Fibroblast of mammary gland (primary cell): ENCODE data around the gene ATP6V0C.

Experiments
- DNase-seq: peaks from one replicate; pipeline ENCODE4 v3.0.0-alpha.2; 2010; ENCODE audit warnings: low read depth
- H3K4me3 ChIP-seq: 2 replicates; pipeline ENCODE4 v1.5.1; 2011; ENCODE audit warnings: low read depth, mild to moderate bottlenecking, low read length, moderate library complexity; ENCODE audit not compliant: control insufficient read depth
- TF ChIP-seq, protein P1 (sequence below): conservative IDR thresholded peaks from 2 replicates; pipeline ENCODE4 v1.5.1; 2011; ENCODE audit warnings: low read depth, low read length, inconsistent platforms; ENCODE audit not compliant: control insufficient read depth, insufficient read depth

ATP6V0C gene

DNA sequence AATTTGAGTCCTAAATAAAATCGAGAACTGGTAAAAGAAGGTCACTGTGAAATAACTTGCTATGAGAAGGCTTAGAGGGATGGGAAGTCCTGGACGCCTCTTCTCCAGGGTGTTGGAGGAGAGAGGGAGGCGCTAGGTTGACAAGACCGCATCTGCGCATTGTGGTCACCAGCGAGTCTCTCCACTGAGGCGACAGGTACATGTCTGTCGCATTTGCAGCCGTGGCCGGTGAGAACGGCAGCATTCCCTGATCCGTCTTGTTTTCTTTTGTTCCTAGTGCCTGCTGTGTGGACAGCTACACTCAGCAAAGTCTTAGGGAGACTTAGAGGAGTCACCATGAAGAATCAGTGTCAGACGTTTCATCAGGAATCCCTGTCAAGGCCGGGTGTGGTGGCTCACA is 8.1 kb upstream of the ATP6V0C start:
- TF ChIP-seq, protein P1, sequence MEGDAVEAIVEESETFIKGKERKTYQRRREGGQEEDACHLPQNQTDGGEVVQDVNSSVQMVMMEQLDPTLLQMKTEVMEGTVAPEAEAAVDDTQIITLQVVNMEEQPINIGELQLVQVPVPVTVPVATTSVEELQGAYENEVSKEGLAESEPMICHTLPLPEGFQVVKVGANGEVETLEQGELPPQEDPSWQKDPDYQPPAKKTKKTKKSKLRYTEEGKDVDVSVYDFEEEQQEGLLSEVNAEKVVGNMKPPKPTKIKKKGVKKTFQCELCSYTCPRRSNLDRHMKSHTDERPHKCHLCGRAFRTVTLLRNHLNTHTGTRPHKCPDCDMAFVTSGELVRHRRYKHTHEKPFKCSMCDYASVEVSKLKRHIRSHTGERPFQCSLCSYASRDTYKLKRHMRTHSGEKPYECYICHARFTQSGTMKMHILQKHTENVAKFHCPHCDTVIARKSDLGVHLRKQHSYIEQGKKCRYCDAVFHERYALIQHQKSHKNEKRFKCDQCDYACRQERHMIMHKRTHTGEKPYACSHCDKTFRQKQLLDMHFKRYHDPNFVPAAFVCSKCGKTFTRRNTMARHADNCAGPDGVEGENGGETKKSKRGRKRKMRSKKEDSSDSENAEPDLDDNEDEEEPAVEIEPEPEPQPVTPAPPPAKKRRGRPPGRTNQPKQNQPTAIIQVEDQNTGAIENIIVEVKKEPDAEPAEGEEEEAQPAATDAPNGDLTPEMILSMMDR, result no peak
- no peak overlapping the region for H3K4me3 ChIP-seq
- no peak for DNase-seq

DNA sequence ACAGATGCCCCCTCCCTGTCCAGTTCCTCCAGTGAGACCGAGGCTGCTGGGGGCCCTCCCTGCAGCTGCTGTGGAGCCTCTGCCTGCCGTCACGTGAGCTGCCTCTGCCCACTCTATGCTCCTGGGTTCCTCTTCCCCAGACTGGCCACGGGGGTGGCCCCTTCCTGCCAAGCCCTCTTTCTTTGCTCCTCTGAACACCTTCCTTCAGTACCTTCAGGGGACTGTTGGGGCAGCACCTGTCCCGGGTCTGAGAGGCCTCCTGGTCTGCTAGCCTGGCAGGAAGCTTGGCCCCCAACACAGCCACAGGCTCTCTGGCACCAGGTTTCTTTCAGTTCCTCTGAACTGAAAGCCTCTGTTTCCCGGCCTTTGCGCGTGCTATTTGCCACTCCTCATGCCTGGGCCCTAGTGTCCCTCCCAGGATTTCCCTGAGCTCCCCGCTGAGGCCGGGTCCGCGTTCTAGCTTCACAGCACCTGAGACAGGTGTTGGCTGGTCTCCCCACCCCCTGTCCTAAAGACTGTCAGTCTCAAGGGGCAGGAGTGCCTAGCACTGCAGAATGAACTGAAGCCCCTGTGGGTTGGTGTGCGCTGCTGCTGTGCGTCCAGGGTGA is 6.6 kb upstream of the ATP6V0C start:
- DNase-seq, result no peak
- TF ChIP-seq, protein P1, result no peak
- no peak overlapping the region for H3K4me3 ChIP-seq

DNA sequence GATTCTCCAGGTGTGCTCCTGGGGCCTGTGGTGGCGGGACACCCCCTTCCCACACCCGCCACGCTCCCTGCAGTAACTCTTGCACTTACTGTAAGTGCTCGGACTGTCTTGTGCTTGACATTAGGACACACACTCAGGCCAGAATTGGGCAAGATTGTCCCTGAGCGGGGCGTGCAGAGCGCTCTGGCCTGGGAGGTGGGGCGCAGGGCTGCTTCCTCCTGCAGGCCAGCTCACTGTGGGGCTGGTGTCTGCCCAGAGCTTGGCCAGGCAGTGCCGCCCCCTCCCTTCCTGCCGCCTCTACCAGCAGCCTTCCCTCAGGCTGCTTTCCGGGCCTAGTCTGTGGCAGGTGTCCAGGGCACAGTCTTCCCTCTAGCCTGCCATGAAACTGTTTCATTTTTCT is 6.1 kb upstream of the ATP6V0C start:
- no peak overlapping the region for H3K4me3 ChIP-seq
- DNase-seq, result no peak

DNA sequence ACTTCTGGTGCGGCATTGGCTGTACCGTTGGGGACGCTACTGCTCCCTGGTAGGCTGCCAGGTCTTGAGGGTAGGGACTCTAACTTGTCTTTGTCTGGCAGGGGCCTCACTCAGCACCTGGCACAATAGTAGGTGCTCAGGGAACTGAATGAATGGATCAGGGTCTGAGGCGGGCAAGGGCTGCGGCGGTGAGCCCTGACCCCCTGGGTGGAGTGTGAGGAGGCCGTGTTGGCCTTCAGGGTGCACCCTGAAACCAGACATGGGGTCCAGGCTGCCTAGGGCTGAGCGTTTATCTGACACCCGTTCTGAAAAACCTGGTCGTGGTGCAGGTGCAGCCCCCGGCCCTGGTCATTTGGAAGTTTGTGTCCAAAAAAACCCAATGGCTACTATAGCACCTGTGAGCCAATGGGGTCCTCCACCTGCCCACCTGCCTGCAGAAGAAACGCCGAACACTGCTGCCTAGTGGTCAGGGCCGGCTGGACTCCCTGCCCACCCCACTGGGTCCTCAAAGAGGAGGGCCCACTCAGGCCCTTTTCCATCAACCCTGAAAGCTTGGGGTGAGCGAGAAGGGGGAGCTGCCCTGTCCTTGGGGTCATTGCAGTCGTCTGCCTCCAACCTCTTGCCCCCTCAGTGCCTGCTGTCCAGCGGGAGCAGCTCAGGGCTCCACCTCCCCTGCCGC is 4.9 kb upstream of the ATP6V0C start:
- TF ChIP-seq, protein P1, result no peak
- DNase-seq, result no peak
- no peak overlapping the region for H3K4me3 ChIP-seq

More for the DNA sequence above, 6.1 kb upstream of the ATP6V0C start:
- TF ChIP-seq, protein P1, result no peak

DNA sequence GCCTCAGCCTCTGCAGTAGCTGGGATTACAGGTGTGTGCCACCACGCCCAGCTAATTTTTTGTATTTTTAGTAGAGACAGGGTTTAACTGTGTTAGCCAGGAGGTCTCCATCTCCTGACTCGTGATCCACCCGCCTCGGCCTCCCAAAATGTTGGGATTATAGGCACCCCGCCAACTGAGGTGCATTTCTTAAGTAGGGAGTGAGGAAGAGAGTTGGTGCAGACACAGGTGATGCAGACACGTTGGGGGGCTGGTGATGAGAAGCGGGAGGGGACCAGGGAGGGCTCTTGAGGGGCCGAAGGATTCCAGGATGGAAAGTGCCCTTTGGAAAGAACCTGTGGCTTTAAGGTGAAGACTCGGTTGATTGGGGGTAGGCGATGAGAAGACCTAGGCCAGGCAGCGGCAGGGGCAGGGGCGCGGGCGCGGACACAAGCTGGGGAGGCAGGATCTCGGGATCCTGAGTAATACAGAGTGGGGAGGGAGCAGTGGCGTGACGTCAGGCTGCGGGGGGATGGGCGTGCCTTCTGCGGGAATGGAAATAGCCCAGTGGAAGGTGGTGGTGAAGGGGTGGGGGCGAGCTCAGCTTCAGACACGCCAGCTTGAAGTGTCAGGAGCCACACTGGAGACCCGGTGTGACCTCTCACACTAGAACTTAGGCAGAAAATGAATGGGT is 2.5 kb upstream of the ATP6V0C start:
- H3K4me3 ChIP-seq, result peak overlapping the region; percentile 29
- TF ChIP-seq, protein P1, result no peak
- DNase-seq, result peak; percentile 78

DNA sequence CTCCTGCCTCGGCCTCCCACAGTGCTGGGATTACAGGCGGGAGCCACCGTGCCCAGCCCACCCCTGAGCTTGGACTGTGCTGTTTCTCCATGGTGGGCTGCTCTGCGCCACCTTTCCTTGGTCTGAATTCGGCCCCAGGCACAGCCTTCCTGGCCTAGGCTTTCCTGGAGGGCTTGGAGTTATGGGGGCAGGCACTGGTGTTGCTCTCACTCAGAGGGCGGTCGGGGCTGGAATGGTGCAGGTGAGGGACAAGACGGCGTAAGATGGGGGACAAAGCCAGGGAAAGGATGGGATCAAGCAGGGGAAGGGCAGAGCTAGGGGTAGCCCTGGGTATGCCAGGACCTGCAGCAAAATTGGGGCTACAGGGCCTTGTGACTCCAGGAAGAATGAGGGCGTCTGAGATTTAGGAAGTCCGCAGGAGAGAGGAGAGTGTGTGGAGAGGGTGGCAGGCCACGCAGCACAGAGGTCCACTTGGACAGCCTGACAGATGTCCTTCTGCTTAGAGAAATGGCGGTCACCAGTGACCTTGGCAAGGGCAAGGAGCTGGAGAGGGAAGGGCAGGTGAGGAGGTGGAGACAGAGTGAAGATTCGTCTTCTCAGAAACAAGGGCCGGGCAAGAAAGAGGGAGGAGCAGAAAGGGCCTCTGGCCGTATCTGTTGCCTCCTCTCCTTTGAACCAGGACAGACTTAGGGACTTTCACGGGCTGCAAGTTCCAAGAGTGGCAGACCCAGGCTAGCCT is 1.6 kb upstream of the ATP6V0C start:
- TF ChIP-seq, protein P1, result no peak
- no peak overlapping the region for H3K4me3 ChIP-seq
- no peak for DNase-seq
